Caco-2 (cell line): ENCODE results near the gene DDR2. TPM values are rescaled to one million over a fixed set of nuclear protein-coding genes. Genes with fewer than 3 reads are reported as not detected.

ENCODE experiments used
- BruUV-seq: library from RNA; stranded (reverse); fragments of 400-500 nt; replicated peaks from 2 replicates; lab custom pipeline; 2021; lab: Mats Ljungman, UMichigan
- CTCF ChIA-PET: fragments of 300-600 bp; sonication (Branson Sonifier 250); formaldehyde crosslinking; loops from one replicate; lab custom pipeline; 2022; ENCODE audit warnings: antibody characterized with exemption; lab: Charles Lee
- POLR2A ChIA-PET: fragments of 300-600 bp; sonication (Branson Sonifier 250); formaldehyde crosslinking; loops from one replicate; lab custom pipeline; 2022; ENCODE audit warnings: antibody characterized with exemption; lab: Charles Lee
- DNase-seq, 2 experiments: peaks; one replicate each; pipeline versions ENCODE4 v3.0.0 to v3.0.0-alpha.2; 2020 to 2022
- H3K27me3 ChIP-seq: replicated peaks from 2 replicates; pipeline ENCODE4 v1.6.0; 2011; ENCODE audit warnings: low read length; ENCODE audit not compliant: control insufficient read depth, insufficient read depth
- H3K36me3 ChIP-seq: 2 replicates; pipeline ENCODE4 v1.5.1; 2011; ENCODE audit warnings: low read length; ENCODE audit not compliant: control insufficient read depth, insufficient read depth
- H3K4me1 ChIP-seq: fragments of 250-450 bp; sonication (Bioruptor Pico); 2 replicates; pipeline ENCODE4 v1.5.1; 2020; ENCODE audit warnings: mild to moderate bottlenecking
- H3K4me3 ChIP-seq: 2 replicates; pipeline ENCODE4 v1.5.1; 2011; ENCODE audit warnings: low read depth, mild to moderate bottlenecking, control low read depth, low read length
- H3K9me3 ChIP-seq: fragments of 250-450 bp; sonication (Bioruptor Pico); 2 replicates; pipeline ENCODE4 v1.5.1; 2020; ENCODE audit warnings: mild to moderate bottlenecking, moderate library complexity
- H3K27ac Mint-ChIP-seq: one replicate; pipeline ENCODE4 v1.8.0; 2022; ENCODE audit warnings: mixed read lengths; ENCODE audit not compliant: unreplicated experiment
- H3K27me3 Mint-ChIP-seq: one replicate; pipeline ENCODE4 v1.8.0; 2022; ENCODE audit warnings: mixed read lengths; ENCODE audit not compliant: insufficient read depth, unreplicated experiment
- H3K36me3 Mint-ChIP-seq: one replicate; pipeline ENCODE4 v1.8.0; 2022; ENCODE audit warnings: mild to moderate bottlenecking, mixed read lengths; ENCODE audit not compliant: insufficient read depth, unreplicated experiment
- H3K4me1 Mint-ChIP-seq: one replicate; pipeline ENCODE4 v1.8.0; 2022; ENCODE audit warnings: low read depth, mixed read lengths; ENCODE audit not compliant: unreplicated experiment
- H3K4me3 Mint-ChIP-seq: one replicate; pipeline ENCODE4 v1.8.0; 2022; ENCODE audit warnings: mild to moderate bottlenecking, moderate library complexity, mixed read lengths; ENCODE audit not compliant: unreplicated experiment
- H3K9me3 Mint-ChIP-seq: one replicate; pipeline ENCODE4 v1.8.0; 2022; ENCODE audit warnings: mixed read lengths; ENCODE audit not compliant: unreplicated experiment
- CTCF ChIP-seq, 2 experiments: fragments of 200-600 bp in 1 of 2; IDR thresholded peaks; 1 replicate in 1 of 2; 2 replicates in 1 of 2; pipeline versions ENCODE4 v1.5.1 to v1.8.0; 2011 to 2022; ENCODE audit warnings: antibody characterized with exemption in 1 of 2, control low read depth in 1 of 2, inconsistent platforms in 1 of 2, low read depth in 1 of 2, low read length in 1 of 2, mild to moderate bottlenecking in 1 of 2, moderate library complexity in 1 of 2; ENCODE audit not compliant: insufficient read depth in 1 of 2, severe bottlenecking in 1 of 2, unreplicated experiment in 1 of 2
- intact Hi-C: fragments of 100-400 bp; cut with micrococcal nuclease; formaldehyde crosslinking; loops from one replicate; pipeline ENCODE4 v1.10.0; 2022; ENCODE audit not compliant: unreplicated experiment
- total RNA-seq: library from RNA; stranded (reverse); gene quantifications from 2 replicates; pipeline ENCODE4 v1.2.3, GENCODE V29; 2022

The DDR2 gene
- total RNA-seq, 1 experiment from 2014 or later = 0.73 TPM

GRCh38 chr1:162712317-162713029, 80.2 kb downstream of the DDR2 start:
- Mint-ChIP-seq H3K4me3 (no peak overlapping the region), H3K27me3 (peaks cover 4% of the 10 kb centered on the region), H3K4me1 (no peaks in the 10 kb centered on the region), H3K36me3 (no peaks in the 10 kb centered on the region), H3K27ac (no peak overlapping the region), H3K9me3 (no peaks in the 10 kb centered on the region)
- no peaks in the 10 kb centered on the region for H3K27me3 ChIP-seq
- no peak for DNase-seq
- ChIA-PET CTCF (no interaction called here), POLR2A (no interaction called here)
- no peaks in the 10 kb centered on the region for H3K4me1 ChIP-seq
- H3K36me3 ChIP-seq = no peaks in the 10 kb centered on the region
- no peak overlapping the region for H3K4me3 ChIP-seq
- H3K9me3 ChIP-seq = no peaks in the 10 kb centered on the region
- no peak for TF ChIP-seq CTCF (IDR thresholded peaks at IDR 0.05; ENCODE audit: insufficient read depth in 1 of 2, low read depth in 1 of 2, low read length in 1 of 2, severe bottlenecking in 1 of 2, unreplicated experiment in 1 of 2)
- intact Hi-C loops = no loop called here
- no TSS peak for BruUV-seq

GRCh38 chr1:162716123-162716522, 83.9 kb downstream of the DDR2 start:
- Histone ChIP-seq H3K4me3 (no peak overlapping the region), H3K36me3 (no peaks in the 10 kb centered on the region), H3K9me3 (no peaks in the 10 kb centered on the region), H3K27me3 (no peaks in the 10 kb centered on the region), H3K4me1 (no peaks in the 10 kb centered on the region)
- peaks cover 6% of the 10 kb centered on the region for H3K27me3 Mint-ChIP-seq
- H3K27ac Mint-ChIP-seq = no peak overlapping the region
- TF ChIP-seq CTCF (IDR thresholded peaks at IDR 0.05; ENCODE audit: insufficient read depth in 1 of 2, low read depth in 1 of 2, low read length in 1 of 2, severe bottlenecking in 1 of 2, unreplicated experiment in 1 of 2) = no peak
- BruUV-seq = no TSS peak
- no peak for DNase-seq
- H3K36me3 Mint-ChIP-seq = no peaks in the 10 kb centered on the region
- ChIA-PET POLR2A (no interaction called here), CTCF (no interaction called here)
- H3K4me1 Mint-ChIP-seq = no peaks in the 10 kb centered on the region
- intact Hi-C loops = no loop called here
- H3K4me3 Mint-ChIP-seq = no peak overlapping the region
- no peaks in the 10 kb centered on the region for H3K9me3 Mint-ChIP-seq

GRCh38 chr1:162716552-162716951, 84.3 kb downstream of the DDR2 start:
- Histone ChIP-seq H3K4me1 (no peaks in the 10 kb centered on the region), H3K27me3 (no peaks in the 10 kb centered on the region), H3K36me3 (no peaks in the 10 kb centered on the region), H3K4me3 (no peak overlapping the region), H3K9me3 (no peaks in the 10 kb centered on the region)
- H3K36me3 Mint-ChIP-seq = no peaks in the 10 kb centered on the region
- no peak for DNase-seq
- no peaks in the 10 kb centered on the region for H3K4me1 Mint-ChIP-seq
- ChIA-PET CTCF (no interaction called here), POLR2A (no interaction called here)
- no peak overlapping the region for H3K27ac Mint-ChIP-seq
- intact Hi-C loops = no loop called here
- peaks cover 6% of the 10 kb centered on the region for H3K27me3 Mint-ChIP-seq
- BruUV-seq = no TSS peak
- H3K4me3 Mint-ChIP-seq = no peak overlapping the region
- TF ChIP-seq CTCF (IDR thresholded peaks at IDR 0.05; ENCODE audit: insufficient read depth in 1 of 2, low read depth in 1 of 2, low read length in 1 of 2, severe bottlenecking in 1 of 2, unreplicated experiment in 1 of 2) = no peak
- no peaks in the 10 kb centered on the region for H3K9me3 Mint-ChIP-seq
